ENCODE measurements around the gene HIRIP3. TPM values are rescaled to one million over a fixed set of nuclear protein-coding genes. Genes with fewer than 3 reads are reported as not detected.

Gene HIRIP3
- total RNA-seq, 1 donor from 2014 or later = 4.7 TPM

DNA sequence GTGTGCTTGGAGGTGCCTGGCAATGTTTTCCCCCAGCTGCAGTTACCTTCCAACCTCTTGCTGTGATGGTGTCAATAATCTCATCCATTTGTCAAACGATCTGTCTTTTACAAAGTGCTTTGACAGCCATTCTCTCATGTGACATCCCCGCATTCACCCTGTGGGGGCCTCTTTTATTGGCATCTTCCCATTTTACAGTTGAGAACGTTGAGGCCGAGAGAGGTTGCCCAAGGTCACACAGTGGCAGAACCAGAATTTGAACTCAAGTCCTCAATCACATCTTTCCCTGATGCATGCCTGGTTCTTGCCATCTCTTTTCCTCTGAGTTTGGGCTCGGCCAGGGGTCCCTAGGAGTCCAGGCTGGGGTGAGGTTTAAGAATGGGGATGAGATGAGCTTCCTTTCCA lies 20.3 kb downstream of the HIRIP3 start:
- Histone ChIP-seq H3F3A (ENCODE audit: low read depth) (peaks cover 24% of the 10 kb centered on the region), H3K4me1 (peaks cover 23% of the 10 kb centered on the region), H2AFZ (replicated peaks) (no peak overlapping the region), H3K4me2 (peak overlapping the region; percentile 92), H4K20me1 (ENCODE audit: low read depth) (peaks cover 43% of the 10 kb centered on the region), H3K9ac (no peak overlapping the region), H3K27me3 (peaks cover 9% of the 10 kb centered on the region), H3K4me3 (peak overlapping the region; percentile 91), H3K27ac (no peak overlapping the region), H3K9me3 (ENCODE audit: low read depth) (peaks cover 6% of the 10 kb centered on the region), H3K36me3 (peaks cover 4% of the 10 kb centered on the region), H3K79me2 (ENCODE audit: low read depth) (peaks cover 42% of the 10 kb centered on the region)
- H3K36me3 Mint-ChIP-seq = peaks cover 33% of the 10 kb centered on the region
- H3K27me3 Mint-ChIP-seq (ENCODE audit: insufficient read depth, low read depth) = peaks cover 12% of the 10 kb centered on the region
- H3K27ac Mint-ChIP-seq = no peak overlapping the region
- H3K4me3 Mint-ChIP-seq = peak overlapping the region; percentile 86
- DNase-seq (ENCODE audit: low spot score) = no peak
- H3K9me3 Mint-ChIP-seq = peaks cover 5% of the 10 kb centered on the region
- H3K4me1 Mint-ChIP-seq = peaks cover 35% of the 10 kb centered on the region
- TF ChIP-seq EZH2 (IDR thresholded peaks at IDR 0.05) (no peak), EZH2phosphoT487 (IDR thresholded peaks at IDR 0.05) (no peak)
- TF ChIP-seq, protein P1, sequence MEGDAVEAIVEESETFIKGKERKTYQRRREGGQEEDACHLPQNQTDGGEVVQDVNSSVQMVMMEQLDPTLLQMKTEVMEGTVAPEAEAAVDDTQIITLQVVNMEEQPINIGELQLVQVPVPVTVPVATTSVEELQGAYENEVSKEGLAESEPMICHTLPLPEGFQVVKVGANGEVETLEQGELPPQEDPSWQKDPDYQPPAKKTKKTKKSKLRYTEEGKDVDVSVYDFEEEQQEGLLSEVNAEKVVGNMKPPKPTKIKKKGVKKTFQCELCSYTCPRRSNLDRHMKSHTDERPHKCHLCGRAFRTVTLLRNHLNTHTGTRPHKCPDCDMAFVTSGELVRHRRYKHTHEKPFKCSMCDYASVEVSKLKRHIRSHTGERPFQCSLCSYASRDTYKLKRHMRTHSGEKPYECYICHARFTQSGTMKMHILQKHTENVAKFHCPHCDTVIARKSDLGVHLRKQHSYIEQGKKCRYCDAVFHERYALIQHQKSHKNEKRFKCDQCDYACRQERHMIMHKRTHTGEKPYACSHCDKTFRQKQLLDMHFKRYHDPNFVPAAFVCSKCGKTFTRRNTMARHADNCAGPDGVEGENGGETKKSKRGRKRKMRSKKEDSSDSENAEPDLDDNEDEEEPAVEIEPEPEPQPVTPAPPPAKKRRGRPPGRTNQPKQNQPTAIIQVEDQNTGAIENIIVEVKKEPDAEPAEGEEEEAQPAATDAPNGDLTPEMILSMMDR (IDR thresholded peaks at IDR 0.05) = no peak

DNA sequence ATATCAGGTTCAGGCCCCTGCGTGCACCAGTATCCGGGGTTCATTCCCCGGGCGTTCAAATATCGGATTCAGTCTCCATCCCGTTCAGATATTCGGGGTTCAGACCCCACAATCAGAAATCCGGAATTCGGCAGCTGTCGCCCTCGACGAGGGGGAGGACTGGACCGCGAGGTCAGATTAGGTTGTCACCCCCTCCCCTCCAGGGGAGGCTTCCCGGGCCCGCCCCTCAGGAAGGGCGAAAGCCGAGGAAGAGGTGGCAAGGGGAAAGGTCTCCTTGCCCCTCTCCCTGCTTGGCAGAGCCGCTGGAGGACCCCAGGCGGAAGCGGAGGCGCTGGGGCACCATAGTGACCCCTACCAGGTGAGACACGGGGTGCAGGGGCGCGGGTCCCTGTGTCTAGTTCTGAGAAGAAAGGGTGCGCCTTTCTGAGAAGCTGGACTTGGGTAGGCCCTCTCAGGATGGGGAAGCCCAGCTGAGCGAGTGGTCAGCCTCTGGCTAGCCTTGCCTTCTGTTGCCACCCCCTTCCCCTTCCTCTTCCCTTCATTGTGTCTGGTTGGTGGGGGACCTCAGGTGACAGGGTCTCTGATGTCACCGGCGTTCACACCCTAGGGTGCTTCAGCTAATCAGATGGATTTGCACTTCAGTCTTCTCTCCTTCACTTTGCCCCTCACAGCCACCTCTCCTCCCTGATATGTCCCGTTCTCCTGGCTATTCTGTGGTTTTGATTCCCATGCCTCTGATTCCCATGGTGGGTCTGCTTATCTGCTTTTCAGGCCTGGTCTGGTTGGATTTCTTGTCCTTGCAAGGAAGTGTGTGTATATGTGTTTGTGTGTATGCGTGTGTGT lies 20.9 kb downstream of the HIRIP3 start:
- TF ChIP-seq, protein P1 (IDR thresholded peaks at IDR 0.05) = no peak
- no peak for TF ChIP-seq EZH2phosphoT487 (IDR thresholded peaks at IDR 0.05)
- TF ChIP-seq EZH2 (IDR thresholded peaks at IDR 0.05) = no peak
- peaks cover 6% of the 10 kb centered on the region for H3K9me3 ChIP-seq (ENCODE audit: low read depth)
- Mint-ChIP-seq H3K4me3 (peak overlapping the region; percentile 86), H3K27me3 (ENCODE audit: insufficient read depth, low read depth) (peaks cover 12% of the 10 kb centered on the region), H3K36me3 (peaks cover 30% of the 10 kb centered on the region), H3K4me1 (peaks cover 35% of the 10 kb centered on the region), H3K27ac (peak overlapping the region; percentile 8), H3K9me3 (peaks cover 5% of the 10 kb centered on the region)
- H3K27ac ChIP-seq = no peak overlapping the region
- H3K4me3 ChIP-seq = peak overlapping the region; percentile 91
- H3K79me2 ChIP-seq (ENCODE audit: low read depth) = peaks cover 42% of the 10 kb centered on the region
- DNase-seq (ENCODE audit: low spot score) = peak; percentile 36
- peaks cover 23% of the 10 kb centered on the region for H3K4me1 ChIP-seq
- H4K20me1 ChIP-seq (ENCODE audit: low read depth) = peaks cover 43% of the 10 kb centered on the region
- H3K9ac ChIP-seq = peak overlapping the region; percentile 75
- peaks cover 4% of the 10 kb centered on the region for H3K36me3 ChIP-seq
- peaks cover 24% of the 10 kb centered on the region for H3F3A ChIP-seq (ENCODE audit: low read depth)
- H3K4me2 ChIP-seq = peak overlapping the region; percentile 92
- H2AFZ ChIP-seq (replicated peaks) = peak overlapping the region; percentile 82
- H3K27me3 ChIP-seq = peaks cover 9% of the 10 kb centered on the region

DNA sequence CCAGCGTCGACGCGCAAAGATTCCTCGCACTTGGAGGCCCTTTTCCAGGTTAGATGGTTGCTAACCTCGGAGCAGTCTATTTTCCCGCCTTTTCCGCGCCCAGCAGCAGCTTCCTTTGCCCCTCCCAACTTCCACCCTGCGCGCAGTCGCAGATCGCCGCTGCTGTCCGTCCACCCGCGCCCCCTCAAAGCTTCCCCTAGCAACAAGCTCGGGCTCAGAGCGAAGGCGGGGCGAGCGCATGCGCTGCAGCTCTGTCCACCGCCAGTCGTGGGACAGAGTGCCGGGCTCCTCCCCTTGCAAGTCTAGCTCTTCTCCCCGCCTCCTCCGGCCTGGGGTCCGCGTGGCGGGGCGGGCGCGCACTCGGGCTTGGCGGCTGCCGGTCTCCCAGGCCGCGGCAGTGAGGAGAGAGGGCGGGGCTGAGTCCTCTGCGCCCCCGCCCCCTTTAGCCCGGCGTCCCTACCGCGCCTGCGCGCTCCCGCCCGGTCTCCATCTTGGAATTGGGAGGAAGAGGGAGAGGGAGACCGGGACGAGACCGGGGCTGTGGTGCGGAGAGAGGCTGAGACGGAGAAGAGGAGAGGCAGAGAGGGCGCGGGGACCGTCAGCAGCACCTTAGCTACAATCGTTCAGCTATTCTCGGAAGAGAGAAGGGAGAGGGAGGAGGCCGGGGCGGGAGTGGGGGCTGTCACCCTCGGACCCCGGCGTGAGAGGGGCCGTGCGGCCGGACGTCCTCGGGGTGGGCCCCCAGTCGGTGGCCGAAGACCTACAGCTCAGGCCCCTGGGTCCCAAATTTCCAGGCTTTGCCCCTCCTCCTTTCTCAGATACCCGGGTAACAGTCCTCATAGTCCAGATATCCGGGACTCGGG lies 21.8 kb downstream of the HIRIP3 start, which contains the start of gene TAOK2:
TSS of gene TAOK2 (plus strand) at position 485 of the 863 bp plus-strand sequence. CDS start 3,905 bp downstream, outside the sequence.
- peaks cover 5% of the 10 kb centered on the region for H3K9me3 Mint-ChIP-seq

More for the DNA sequence above, 21.8 kb downstream of the HIRIP3 start, which contains the start of gene TAOK2:
- Mint-ChIP-seq H3K4me1 (peaks cover 35% of the 10 kb centered on the region), H3K4me3 (peak within 1 kb of the TSS; percentile 86), H3K27ac (peak within 1 kb of the TSS; percentile 8), H3K36me3 (peaks cover 31% of the 10 kb centered on the region), H3K27me3 (ENCODE audit: insufficient read depth, low read depth) (peaks cover 12% of the 10 kb centered on the region)
- H3K4me3 ChIP-seq = peak within 1 kb of the TSS; percentile 91
- peaks cover 23% of the 10 kb centered on the region for H3K4me1 ChIP-seq
- DNase-seq (ENCODE audit: low spot score) = peak; percentile 100
- peak within 1 kb of the TSS; percentile 67 for H3K27ac ChIP-seq
- H3K36me3 ChIP-seq = peaks cover 4% of the 10 kb centered on the region
- H2AFZ ChIP-seq (replicated peaks) = peak within 1 kb of the TSS; percentile 82
- H3K9ac ChIP-seq = peak within 1 kb of the TSS; percentile 75
- peaks cover 6% of the 10 kb centered on the region for H3K9me3 ChIP-seq (ENCODE audit: low read depth)
- peaks cover 24% of the 10 kb centered on the region for H3F3A ChIP-seq (ENCODE audit: low read depth)
- peaks cover 43% of the 10 kb centered on the region for H4K20me1 ChIP-seq (ENCODE audit: low read depth)
- peaks cover 42% of the 10 kb centered on the region for H3K79me2 ChIP-seq (ENCODE audit: low read depth)
- H3K27me3 ChIP-seq = peaks cover 9% of the 10 kb centered on the region
- TF ChIP-seq, protein P1 (IDR thresholded peaks at IDR 0.05) = no peak
- no peak for TF ChIP-seq EZH2 (IDR thresholded peaks at IDR 0.05)
- TF ChIP-seq EZH2phosphoT487 (IDR thresholded peaks at IDR 0.05) = no peak
- H3K4me2 ChIP-seq = peak within 1 kb of the TSS; percentile 92
